ENCODE results near the gene KIAA1671.

Gene KIAA1671

GRCh38 chr22:25095869-25096268 lies 143.4 kb downstream of the KIAA1671 start:
- TF ChIP-seq Cebpa-rat (IDR thresholded peaks at IDR 0.05), result no peak
- Histone ChIP-seq H3K27me3 (no peaks in the 10 kb centered on the region), H3K36me3 (no peaks in the 10 kb centered on the region), H3K4me2 (no peak overlapping the region), H3K27ac (no peak overlapping the region), H3K4me1 (peaks cover 0 to 14% (median 6%) of the 10 kb centered on the region in 10 experiments; a peak in 7 of 20 replicates), H3K9me3 (replicated peaks in 1 of 11) (no peaks in the 10 kb centered on the region), H4K20me1 (no peaks in the 10 kb centered on the region), H3K4me3 (no peak overlapping the region), H3K9ac (no peak overlapping the region)

GRCh38 chr22:25096638-25097405 lies 144.3 kb downstream of the KIAA1671 start:
- Histone ChIP-seq H4K20me1 (no peaks in the 10 kb centered on the region; a peak in 1 of 22 replicates), H3K4me1 (peaks cover 0 to 14% (median 6%) of the 10 kb centered on the region in 10 experiments; a peak in 7 of 20 replicates), H3K27ac (no peak overlapping the region), H3K9me3 (replicated peaks in 1 of 11) (no peaks in the 10 kb centered on the region), H3K4me3 (no peak overlapping the region), H3K9ac (no peak overlapping the region), H3K27me3 (no peaks in the 10 kb centered on the region), H3K36me3 (no peaks in the 10 kb centered on the region), H3K4me2 (no peak overlapping the region)
- no peak for TF ChIP-seq Cebpa-rat (IDR thresholded peaks at IDR 0.05)

DNA sequence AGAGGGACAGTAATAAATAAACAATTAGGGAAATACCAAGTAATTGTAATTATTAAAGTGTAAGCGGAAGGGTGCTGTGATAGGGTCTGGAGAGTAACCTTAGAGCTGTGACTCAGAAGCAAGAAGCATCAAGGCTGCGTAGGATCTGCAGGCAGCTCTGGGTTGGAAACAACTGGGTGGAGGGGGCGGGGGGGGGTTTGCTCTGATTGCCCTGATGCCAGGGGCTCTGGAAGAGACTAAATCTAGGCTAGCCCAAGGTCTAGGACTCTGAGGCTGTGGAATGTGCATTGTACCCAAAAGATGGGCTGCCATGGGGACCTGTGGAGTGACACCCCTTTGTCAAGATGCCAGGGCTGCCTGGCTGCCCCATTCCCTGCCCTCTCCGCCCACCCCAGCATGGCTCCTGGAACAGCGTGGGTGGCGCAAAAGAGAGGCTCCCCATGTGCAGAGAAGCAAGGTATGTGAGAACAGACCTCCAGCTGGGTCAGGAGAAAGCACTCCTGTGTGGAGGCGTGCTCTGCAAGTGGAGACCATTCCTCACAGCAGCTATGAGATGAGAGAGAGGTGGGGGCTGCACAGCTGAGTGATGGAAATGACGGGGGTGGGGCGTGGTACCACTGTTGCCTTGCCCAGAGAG lies 146.0 kb downstream of the KIAA1671 start:
- TF ChIP-seq Cebpa-rat (IDR thresholded peaks at IDR 0.05), result no peak
- Histone ChIP-seq H3K27me3 (no peaks in the 10 kb centered on the region), H3K4me1 (peaks cover 0 to 17% (median 2%) of the 10 kb centered on the region in 10 experiments; a peak in 5 of 20 replicates), H3K4me2 (no peak overlapping the region), H4K20me1 (no peaks in the 10 kb centered on the region; a peak in 1 of 22 replicates), H3K9me3 (replicated peaks in 1 of 11) (no peaks in the 10 kb centered on the region), H3K27ac (no peak overlapping the region), H3K9ac (no peak overlapping the region), H3K36me3 (no peaks in the 10 kb centered on the region), H3K4me3 (no peak overlapping the region)

- Histone ChIP-seq H3K27me3 (no peaks in the 10 kb centered on the region), H3K36me3 (no peaks in the 10 kb centered on the region), H3K9ac (no peak overlapping the region), H3K4me2 (no peak overlapping the region), H3K4me1 (peaks cover 0 to 13% (median 2%) of the 10 kb centered on the region in 10 experiments; a peak in 5 of 20 replicates), H3K27ac (no peak overlapping the region), H3K9me3 (replicated peaks in 1 of 11) (no peaks in the 10 kb centered on the region), H3K4me3 (no peak overlapping the region), H4K20me1 (no peaks in the 10 kb centered on the region; a peak in 1 of 22 replicates)
- no peak for TF ChIP-seq Cebpa-rat (IDR thresholded peaks at IDR 0.05)
Observed at GRCh38 chr22:25099202-25099601, 146.7 kb downstream of the KIAA1671 start.

- Histone ChIP-seq H3K36me3 (no peaks in the 10 kb centered on the region), H3K4me3 (no peak overlapping the region), H4K20me1 (no peaks in the 10 kb centered on the region; a peak in 1 of 22 replicates), H3K4me1 (peaks cover 0 to 15% (median 8%) of the 10 kb centered on the region in 10 experiments; a peak in 16 of 20 replicates), H3K27ac (no peak overlapping the region), H3K27me3 (0 out of 22 replicates have a peak, but pooled peaks cover 0 to 5% (median 0%) of the 10 kb centered on the region in 11 experiments), H3K9ac (no peak overlapping the region), H3K9me3 (replicated peaks in 1 of 11) (no peaks in the 10 kb centered on the region), H3K4me2 (0 out of 22 replicates have a peak overlapping the region, but pooled peaks of 1 of the 11 experiments have one; percentile 4)
- no peak for TF ChIP-seq Cebpa-rat (IDR thresholded peaks at IDR 0.05)
Observed at GRCh38 chr22:25100402-25100801, 147.9 kb downstream of the KIAA1671 start.

DNA sequence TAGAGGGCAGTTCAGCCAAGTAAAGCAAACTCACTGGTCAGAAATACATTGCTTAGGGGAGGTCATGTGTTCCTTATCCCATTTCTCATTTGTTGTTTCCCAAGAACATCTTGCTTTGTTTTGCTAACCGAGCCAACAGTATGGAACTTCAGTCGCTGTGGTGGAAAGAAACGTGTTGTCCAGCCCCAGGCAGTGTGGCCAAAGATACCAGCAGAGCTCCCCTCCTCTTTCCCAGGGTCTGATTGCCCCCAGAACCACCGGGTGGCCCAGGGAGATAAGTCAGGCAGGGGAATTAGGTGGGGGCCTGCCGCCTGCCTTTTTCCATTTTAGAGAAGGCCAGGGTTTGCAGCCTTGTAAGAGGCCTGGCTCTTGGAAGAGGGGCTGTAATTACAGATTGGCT lies 148.4 kb downstream of the KIAA1671 start:
- no peak overlapping the region for H3K9ac ChIP-seq
- TF ChIP-seq Cebpa-rat (IDR thresholded peaks at IDR 0.05), result no peak
- no peaks in the 10 kb centered on the region for H3K9me3 ChIP-seq (replicated peaks in 1 of 11)
- no peak overlapping the region for H3K27ac ChIP-seq
- H3K4me1 ChIP-seq, result peaks cover 0 to 20% (median 13%) of the 10 kb centered on the region in 10 experiments; a peak in 17 of 20 replicates
- no peak overlapping the region for H3K4me3 ChIP-seq
- H3K4me2 ChIP-seq, result no peak overlapping the region
- 0 out of 22 replicates have a peak, but pooled peaks cover 0 to 7% (median 0%) of the 10 kb centered on the region in 11 experiments for H3K27me3 ChIP-seq
- no peaks in the 10 kb centered on the region for H3K36me3 ChIP-seq
- H4K20me1 ChIP-seq, result no peaks in the 10 kb centered on the region; a peak in 1 of 22 replicates

GRCh38 chr22:25101501-25101900 lies 149.0 kb downstream of the KIAA1671 start:
- Histone ChIP-seq H3K4me1 (peaks cover 0 to 26% (median 19%) of the 10 kb centered on the region in 10 experiments; a peak in 17 of 20 replicates), H3K27me3 (0 out of 22 replicates have a peak, but pooled peaks cover 0 to 7% (median 0%) of the 10 kb centered on the region in 11 experiments), H3K27ac (no peak overlapping the region), H3K4me3 (no peak overlapping the region), H4K20me1 (no peaks in the 10 kb centered on the region; a peak in 1 of 22 replicates), H3K36me3 (no peaks in the 10 kb centered on the region), H3K4me2 (no peak overlapping the region), H3K9me3 (replicated peaks in 1 of 11) (no peaks in the 10 kb centered on the region), H3K9ac (no peak overlapping the region)
- TF ChIP-seq Cebpa-rat (IDR thresholded peaks at IDR 0.05), result no peak

DNA sequence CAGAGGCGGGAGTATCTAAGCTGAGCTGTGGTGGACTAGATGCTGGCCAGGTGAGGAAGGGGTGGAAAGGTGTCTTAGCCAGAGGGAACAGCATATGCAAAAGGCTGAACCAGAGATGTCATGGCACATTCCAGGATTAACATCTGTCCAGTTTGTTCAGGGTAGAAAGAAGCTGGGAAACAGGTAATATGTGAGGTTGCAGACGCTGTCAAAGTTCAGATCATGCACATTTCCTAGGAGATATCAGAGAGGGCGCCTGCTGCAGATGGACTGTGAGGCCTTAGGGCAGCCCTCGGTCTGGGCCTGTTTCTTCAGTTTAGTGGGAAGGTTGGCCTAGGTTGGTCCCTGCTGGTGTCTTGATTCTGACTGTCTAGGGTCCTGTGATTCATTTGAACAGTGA lies 149.5 kb downstream of the KIAA1671 start:
- Histone ChIP-seq H3K36me3 (no peaks in the 10 kb centered on the region), H4K20me1 (no peaks in the 10 kb centered on the region; a peak in 1 of 22 replicates), H3K4me2 (no peak overlapping the region), H3K27me3 (0 out of 22 replicates have a peak, but pooled peaks cover 0 to 7% (median 0%) of the 10 kb centered on the region in 11 experiments), H3K9ac (no peak overlapping the region), H3K27ac (no peak overlapping the region), H3K4me1 (peaks cover 0 to 31% (median 22%) of the 10 kb centered on the region in 10 experiments; a peak in 17 of 20 replicates), H3K9me3 (replicated peaks in 1 of 11) (no peaks in the 10 kb centered on the region), H3K4me3 (no peak overlapping the region)
- no peak for TF ChIP-seq Cebpa-rat (IDR thresholded peaks at IDR 0.05)

GRCh38 chr22:25102722-25103121 lies 150.2 kb downstream of the KIAA1671 start:
- Histone ChIP-seq H3K27ac (no peak overlapping the region), H3K4me1 (peaks cover 0 to 34% (median 24%) of the 10 kb centered on the region in 10 experiments; a peak in 17 of 20 replicates), H3K27me3 (0 out of 22 replicates have a peak, but pooled peaks cover 0 to 7% (median 0%) of the 10 kb centered on the region in 11 experiments), H3K4me3 (no peak overlapping the region), H3K4me2 (no peak overlapping the region), H4K20me1 (no peaks in the 10 kb centered on the region; a peak in 1 of 22 replicates), H3K36me3 (no peaks in the 10 kb centered on the region), H3K9ac (no peak overlapping the region; a peak in 1 of 22 replicates), H3K9me3 (replicated peaks in 1 of 11) (no peaks in the 10 kb centered on the region)
- no peak for TF ChIP-seq Cebpa-rat (IDR thresholded peaks at IDR 0.05)
